ENCODE measurements around the gene ZNF462. TPM values are rescaled to one million over a fixed set of nuclear protein-coding genes. Genes with fewer than 3 reads are reported as not detected.

ZNF462 gene
- total and polyA plus RNA-seq, 9 donors = 5.8 to 87.6 (median 51.2) TPM

DNA sequence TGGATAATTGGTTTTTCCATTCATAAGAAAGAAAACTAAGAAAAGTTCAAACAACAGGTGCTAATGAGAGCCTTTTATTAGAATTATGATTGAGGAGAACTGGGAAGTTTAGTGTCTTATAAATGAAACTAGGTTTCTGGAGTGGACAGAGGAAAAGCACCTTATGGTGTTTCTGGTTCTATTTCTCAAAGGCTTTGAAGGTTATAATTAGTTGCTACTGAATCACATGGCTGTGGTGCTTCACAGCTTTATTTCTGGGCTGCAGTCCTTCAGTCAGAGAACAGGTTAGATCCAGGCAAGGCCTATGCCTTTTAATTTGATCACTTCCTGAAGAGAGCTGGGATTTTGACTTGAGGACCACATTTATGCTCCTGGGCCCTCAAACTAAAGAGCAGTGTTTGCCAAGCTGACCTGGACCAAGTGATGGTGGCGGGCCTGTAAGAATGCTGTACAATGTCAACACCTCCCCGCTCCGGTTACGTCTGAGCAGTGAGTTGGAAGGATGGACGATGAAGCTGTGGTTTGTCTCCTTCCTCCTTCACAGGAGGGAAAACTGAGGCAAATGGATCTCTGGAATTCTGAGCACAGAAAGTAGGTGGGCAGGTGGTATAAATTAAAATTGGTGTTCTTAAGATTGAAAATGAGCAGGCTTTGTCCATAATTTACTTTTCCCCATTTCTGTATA is 56.0 kb downstream of the ZNF462 start:
- Histone ChIP-seq H3K27ac (no peak overlapping the region), H3K9me3 (no peaks in the 10 kb centered on the region), H3K4me3 (no peak overlapping the region), H3K4me1 (ENCODE audit: insufficient read depth) (peaks cover 20% of the 10 kb centered on the region), H3K27me3 (no peaks in the 10 kb centered on the region), H3K36me3 (no peaks in the 10 kb centered on the region)
- WGBS, 3 donors = 94 to 98% (median 98%) methylated on average over 5 of the region's 5 CpGs
- TF ChIP-seq EP300 (IDR thresholded peaks at IDR 0.05) (no peak), POLR2A (IDR thresholded peaks at IDR 0.05) (no peak)
- TF ChIP-seq, protein P1, sequence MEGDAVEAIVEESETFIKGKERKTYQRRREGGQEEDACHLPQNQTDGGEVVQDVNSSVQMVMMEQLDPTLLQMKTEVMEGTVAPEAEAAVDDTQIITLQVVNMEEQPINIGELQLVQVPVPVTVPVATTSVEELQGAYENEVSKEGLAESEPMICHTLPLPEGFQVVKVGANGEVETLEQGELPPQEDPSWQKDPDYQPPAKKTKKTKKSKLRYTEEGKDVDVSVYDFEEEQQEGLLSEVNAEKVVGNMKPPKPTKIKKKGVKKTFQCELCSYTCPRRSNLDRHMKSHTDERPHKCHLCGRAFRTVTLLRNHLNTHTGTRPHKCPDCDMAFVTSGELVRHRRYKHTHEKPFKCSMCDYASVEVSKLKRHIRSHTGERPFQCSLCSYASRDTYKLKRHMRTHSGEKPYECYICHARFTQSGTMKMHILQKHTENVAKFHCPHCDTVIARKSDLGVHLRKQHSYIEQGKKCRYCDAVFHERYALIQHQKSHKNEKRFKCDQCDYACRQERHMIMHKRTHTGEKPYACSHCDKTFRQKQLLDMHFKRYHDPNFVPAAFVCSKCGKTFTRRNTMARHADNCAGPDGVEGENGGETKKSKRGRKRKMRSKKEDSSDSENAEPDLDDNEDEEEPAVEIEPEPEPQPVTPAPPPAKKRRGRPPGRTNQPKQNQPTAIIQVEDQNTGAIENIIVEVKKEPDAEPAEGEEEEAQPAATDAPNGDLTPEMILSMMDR (IDR thresholded peaks at IDR 0.05) = no peak
- intact Hi-C loops (cut with DNase I) = no loop called here
- no peak for DNase-seq

DNA sequence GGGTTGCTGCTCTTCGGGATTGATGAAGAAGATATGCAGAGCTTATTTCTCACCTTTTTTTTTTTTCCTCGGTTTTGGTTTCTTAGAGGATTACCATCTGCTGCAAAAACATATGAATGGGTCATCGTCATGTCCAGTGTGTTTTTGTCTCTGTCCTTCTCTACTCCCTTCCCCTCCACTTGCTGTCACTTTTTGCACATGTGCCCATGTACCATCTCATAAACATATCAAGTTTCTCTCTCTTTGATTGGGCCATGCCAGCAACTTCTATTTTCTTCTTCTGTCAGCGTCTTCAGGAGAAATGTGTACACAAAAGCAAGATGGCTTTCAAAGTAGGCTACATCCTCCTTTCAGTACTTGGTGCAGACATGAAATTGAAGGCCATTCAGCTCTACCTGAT is 57.1 kb downstream of the ZNF462 start:
- no peak overlapping the region for H3K4me3 ChIP-seq
- peak overlapping the region in 1 of 2 donors; percentile 92 for H3K27ac ChIP-seq
- no peaks in the 10 kb centered on the region for H3K36me3 ChIP-seq
- H3K9me3 ChIP-seq = no peaks in the 10 kb centered on the region
- no peak for TF ChIP-seq POLR2A (IDR thresholded peaks at IDR 0.05)
- TF ChIP-seq EP300 (IDR thresholded peaks at IDR 0.05) = no peak
- TF ChIP-seq, protein P1 (IDR thresholded peaks at IDR 0.05) = no peak
- intact Hi-C loops (cut with DNase I) = loop anchor here in 3 of 4 donors (5.0 to 10.0 kb wide), 2 partner anchors 55 to 58 kb away; partner anchors contain the start of gene ZNF462 (in 3 of the 3)
- H3K27me3 ChIP-seq = no peaks in the 10 kb centered on the region
- no peak for DNase-seq
- H3K4me1 ChIP-seq (ENCODE audit: insufficient read depth) = peaks cover 19% of the 10 kb centered on the region
- WGBS, 3 donors = 94% methylated on average over 4 of the region's 4 CpGs

DNA sequence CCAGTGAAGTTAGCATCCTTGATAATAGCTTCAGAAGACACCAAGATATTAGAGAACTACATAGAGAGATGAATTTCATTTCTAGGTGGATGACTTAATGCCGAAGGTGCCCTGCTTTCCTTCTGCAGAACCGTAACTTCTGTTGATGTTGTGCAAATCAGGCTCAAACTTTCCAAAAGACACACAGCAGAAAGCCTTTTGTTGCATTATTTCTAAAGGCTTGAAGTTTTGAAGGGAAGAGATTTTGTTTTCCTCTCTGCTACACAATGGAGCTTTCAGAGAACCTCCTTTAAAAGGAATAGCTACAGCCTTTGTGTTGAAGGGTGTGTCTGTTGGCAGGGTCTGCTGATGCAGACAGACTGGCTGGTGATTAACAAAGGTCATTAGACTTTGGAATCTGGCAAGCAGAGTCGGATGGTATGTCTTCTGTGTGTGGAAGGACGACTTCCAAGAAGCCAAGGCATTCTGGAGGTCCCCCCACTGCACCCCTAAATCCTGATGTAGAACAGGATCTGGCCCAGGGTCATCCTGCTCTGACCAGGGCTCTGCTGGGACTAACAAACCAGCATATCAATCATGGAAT is 57.8 kb downstream of the ZNF462 start:
- Histone ChIP-seq H3K36me3 (no peaks in the 10 kb centered on the region), H3K4me3 (no peak overlapping the region), H3K4me1 (ENCODE audit: insufficient read depth) (peaks cover 19% of the 10 kb centered on the region), H3K27ac (peak overlapping the region in 1 of 2 donors; percentile 92), H3K27me3 (no peaks in the 10 kb centered on the region), H3K9me3 (no peaks in the 10 kb centered on the region)
- no peak for TF ChIP-seq EP300 (IDR thresholded peaks at IDR 0.05)
- TF ChIP-seq, protein P1 (IDR thresholded peaks at IDR 0.05) = no peak
- DNase-seq = peak in 1 of 5 donors; percentile 17
- 52 to 60% (median 56%) methylated on average over 4 of the region's 4 CpGs for WGBS, 3 donors
- intact Hi-C loops (cut with DNase I) = loop anchor here in 3 of 4 donors (5.0 to 10.0 kb wide), 2 partner anchors 56 to 58 kb away; partner anchors contain the start of gene ZNF462 (in 3 of the 3)

DNA sequence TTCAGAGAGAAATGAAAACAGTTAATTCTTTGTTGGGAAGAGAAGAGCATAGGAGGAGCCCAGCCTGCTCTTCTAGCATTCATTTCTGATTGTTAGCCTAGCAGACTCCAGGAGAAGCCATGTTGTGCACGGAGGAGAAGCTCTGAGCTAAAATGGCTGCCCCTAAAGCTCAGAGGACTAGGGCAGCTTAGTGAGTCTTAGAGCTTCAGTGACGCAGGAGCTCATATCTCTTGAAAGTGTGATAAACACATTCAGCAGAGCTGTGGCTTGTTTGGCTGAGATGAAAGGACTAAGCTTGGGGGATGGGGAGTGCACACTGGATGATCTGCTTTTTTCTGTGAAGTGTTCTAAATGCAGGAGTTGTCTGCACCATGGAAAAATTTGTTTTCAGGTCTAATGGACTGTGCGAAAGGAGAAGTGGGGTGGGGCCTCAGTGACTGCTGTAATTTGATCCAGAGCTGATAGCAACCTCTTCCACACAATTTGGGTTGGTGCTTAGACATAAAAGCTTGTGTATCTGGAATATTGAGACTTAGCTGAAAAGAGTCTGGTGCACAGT is 58.5 kb downstream of the ZNF462 start:
- intact Hi-C loops (cut with DNase I) = loop anchor here in 3 of 4 donors (5.0 to 10.0 kb wide), 2 partner anchors 57 to 59 kb away; partner anchors contain the start of gene ZNF462 (in 3 of the 3)
- TF ChIP-seq EP300 (IDR thresholded peaks at IDR 0.05) (no peak), POLR2A (IDR thresholded peaks at IDR 0.05) (no peak)
- TF ChIP-seq, protein P1 (IDR thresholded peaks at IDR 0.05) = no peak
- 8 to 9% (median 8%) methylated on average over 3 of the region's 3 CpGs for WGBS, 3 donors
- no peaks in the 10 kb centered on the region for H3K9me3 ChIP-seq
- H3K4me3 ChIP-seq = no peak overlapping the region
- peak overlapping the region in 1 of 2 donors; percentile 92 for H3K27ac ChIP-seq
- no peaks in the 10 kb centered on the region for H3K36me3 ChIP-seq
- peak; percentile 54 to 76 (median 66) for DNase-seq
- peaks cover 15% of the 10 kb centered on the region for H3K4me1 ChIP-seq (ENCODE audit: insufficient read depth)
- H3K27me3 ChIP-seq = no peaks in the 10 kb centered on the region
